Stimulated activated effector memory CD8-positive, alpha-beta T cell treated with anti-CD3 and anti-CD28 coated beads, Interleukin-12 subunit alpha, Interleukin-12 subunit beta, amount 100 ng/mL, for 72 hours (primary cell): ENCODE data around the gene YPEL4.
A peak's percentile ranks its signal among the peaks of the same experiment; 100 is the strongest.

ENCODE experiments used
- ATAC-seq: fragments of 150-1000 bp; cut with Tn5 transposase; 2 replicates; pipeline ENCODE4 v1.10.0; 2021
- DNase-seq, 2 donors: peaks; one replicate each; pipeline ENCODE4 v3.0.0; 2021 to 2022; ENCODE audit warnings: low spot score in 2 of 2
- H3K27ac Mint-ChIP-seq: one replicate; pipeline ENCODE4 v1.8.0; 2022; ENCODE audit warnings: mild to moderate bottlenecking, mixed read lengths
- H3K36me3 Mint-ChIP-seq: one replicate; pipeline ENCODE4 v1.8.0; 2022; ENCODE audit warnings: mild to moderate bottlenecking, mixed read lengths
- H3K4me1 Mint-ChIP-seq: one replicate; pipeline ENCODE4 v1.8.0; 2022; ENCODE audit warnings: mixed read lengths
- H3K4me3 Mint-ChIP-seq: one replicate; pipeline ENCODE4 v1.8.0; 2022; ENCODE audit warnings: mild to moderate bottlenecking, mixed read lengths
- H3K9me3 Mint-ChIP-seq: one replicate; pipeline ENCODE4 v1.8.0; 2022; ENCODE audit warnings: mixed read lengths

The YPEL4 gene

DNA sequence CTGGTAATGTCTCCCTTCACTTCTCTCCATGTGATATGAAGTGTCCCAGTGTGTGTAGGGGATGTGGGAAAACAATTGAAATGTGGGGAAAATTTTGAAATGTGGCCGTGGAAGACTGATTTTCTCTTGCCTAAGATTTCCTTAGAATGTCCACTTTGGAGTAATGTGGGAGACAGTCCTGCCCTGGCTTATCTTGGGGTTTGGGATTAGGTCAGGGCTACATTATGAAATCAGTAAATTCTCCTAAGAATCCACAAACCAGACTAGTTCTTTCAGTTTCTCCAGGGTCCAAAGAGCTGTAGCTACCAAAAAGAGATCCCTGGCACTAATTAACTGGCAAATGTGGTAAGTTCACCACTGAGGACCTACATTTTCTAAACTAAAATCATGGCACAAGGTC lies 22.8 kb downstream of the YPEL4 start:
- Mint-ChIP-seq H3K36me3 (no peaks in the 10 kb centered on the region), H3K4me1 (no peaks in the 10 kb centered on the region), H3K27ac (no peak overlapping the region), H3K4me3 (no peak overlapping the region), H3K9me3 (no peaks in the 10 kb centered on the region)
- no peak for DNase-seq
- ATAC-seq: no peak

DNA sequence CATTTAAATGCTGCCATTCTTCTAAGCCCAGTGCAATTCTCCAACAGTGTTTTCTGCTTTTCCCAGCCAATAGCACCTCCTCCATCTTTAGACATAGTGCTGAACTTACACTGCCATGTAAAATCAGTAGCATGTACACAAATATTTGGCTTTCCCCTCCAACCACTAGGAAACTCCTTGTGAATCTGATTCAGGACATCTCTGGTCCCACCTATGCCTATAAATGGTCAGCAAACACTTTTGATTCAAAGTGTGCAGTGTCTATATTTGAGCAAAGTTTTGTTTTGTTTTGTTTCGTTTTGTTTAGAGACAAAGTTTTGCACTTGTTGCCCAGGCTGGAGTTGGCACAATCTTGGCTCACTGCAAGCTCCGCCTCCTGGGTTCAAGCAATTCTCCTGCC lies 24.8 kb downstream of the YPEL4 start:
- DNase-seq: no peak
- no peak for ATAC-seq
- H3K9me3 Mint-ChIP-seq: no peaks in the 10 kb centered on the region
- no peak overlapping the region for H3K27ac Mint-ChIP-seq
- H3K4me1 Mint-ChIP-seq: no peaks in the 10 kb centered on the region
- H3K36me3 Mint-ChIP-seq: no peaks in the 10 kb centered on the region
- no peak overlapping the region for H3K4me3 Mint-ChIP-seq

DNA sequence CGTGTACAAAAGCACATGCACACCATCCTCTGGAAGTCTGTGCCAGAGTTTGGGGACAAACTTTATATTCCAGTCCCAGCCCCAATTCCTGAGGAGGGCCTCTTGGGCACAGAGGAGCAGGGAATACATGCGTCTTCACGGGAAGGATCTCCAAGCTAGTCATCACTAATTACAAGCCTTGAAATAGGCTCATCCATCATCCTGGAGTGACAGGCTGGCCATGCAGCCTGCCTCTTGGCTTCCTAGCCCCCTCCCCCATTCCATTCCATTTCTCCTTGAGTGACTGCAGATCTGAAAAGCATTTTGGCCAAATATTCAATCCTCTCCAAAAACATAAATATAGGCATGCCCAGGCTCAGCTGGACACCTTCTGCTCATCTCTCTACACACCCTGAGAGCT lies 27.4 kb downstream of the YPEL4 start:
- H3K4me3 Mint-ChIP-seq: no peak overlapping the region
- H3K27ac Mint-ChIP-seq: no peak overlapping the region
- H3K36me3 Mint-ChIP-seq: no peaks in the 10 kb centered on the region
- DNase-seq (no peak), ATAC-seq (no peak)
- no peaks in the 10 kb centered on the region for H3K9me3 Mint-ChIP-seq
- no peaks in the 10 kb centered on the region for H3K4me1 Mint-ChIP-seq

DNA sequence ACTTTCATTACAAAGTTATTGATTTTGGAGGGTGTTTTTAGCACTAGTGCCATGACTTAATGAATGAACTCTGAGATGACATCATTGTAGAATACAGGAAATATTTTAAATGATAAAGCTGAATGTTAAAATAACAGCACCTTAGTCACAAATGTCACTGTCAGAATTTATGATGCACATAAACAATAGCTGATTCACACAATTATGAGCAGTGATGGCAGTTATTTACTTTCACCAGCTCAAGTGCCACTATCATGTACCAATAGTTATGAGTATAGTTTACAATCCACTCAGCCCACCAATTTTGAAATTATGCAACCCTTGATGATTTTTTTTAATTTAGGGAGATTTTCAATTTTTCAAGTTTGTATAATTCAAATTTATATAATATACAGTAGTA lies 29.2 kb downstream of the YPEL4 start:
- ATAC-seq: no peak

DNA sequence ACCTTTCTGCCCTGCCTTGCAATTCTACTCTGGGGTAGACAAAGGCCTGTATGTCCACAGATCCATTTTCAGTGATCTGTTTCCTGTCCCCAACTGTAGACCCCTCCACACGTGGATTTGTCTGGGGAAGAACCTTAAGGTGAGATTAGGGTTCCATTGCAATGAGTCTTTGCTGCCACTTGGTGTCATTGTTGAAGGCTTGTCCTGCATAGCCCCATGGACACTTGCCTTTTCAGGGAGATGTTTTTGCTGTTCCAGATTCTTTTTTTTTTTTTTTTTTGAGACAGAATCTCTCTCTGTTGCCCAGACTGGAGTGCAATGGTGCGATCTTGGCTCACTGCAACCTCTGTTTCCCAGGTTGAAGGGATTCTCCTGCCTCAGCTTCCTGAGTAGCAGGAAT lies 30.4 kb downstream of the YPEL4 start:
- Mint-ChIP-seq H3K4me3 (no peak overlapping the region), H3K4me1 (no peaks in the 10 kb centered on the region), H3K9me3 (no peaks in the 10 kb centered on the region), H3K36me3 (no peaks in the 10 kb centered on the region), H3K27ac (no peak overlapping the region)
- DNase-seq (no peak), ATAC-seq (no peak)

More for the DNA sequence above, 29.2 kb downstream of the YPEL4 start:
- no peaks in the 10 kb centered on the region for H3K4me1 Mint-ChIP-seq
- no peaks in the 10 kb centered on the region for H3K36me3 Mint-ChIP-seq
- no peak overlapping the region for H3K27ac Mint-ChIP-seq
- DNase-seq: no peak
- H3K9me3 Mint-ChIP-seq: no peaks in the 10 kb centered on the region
- no peak overlapping the region for H3K4me3 Mint-ChIP-seq

DNA sequence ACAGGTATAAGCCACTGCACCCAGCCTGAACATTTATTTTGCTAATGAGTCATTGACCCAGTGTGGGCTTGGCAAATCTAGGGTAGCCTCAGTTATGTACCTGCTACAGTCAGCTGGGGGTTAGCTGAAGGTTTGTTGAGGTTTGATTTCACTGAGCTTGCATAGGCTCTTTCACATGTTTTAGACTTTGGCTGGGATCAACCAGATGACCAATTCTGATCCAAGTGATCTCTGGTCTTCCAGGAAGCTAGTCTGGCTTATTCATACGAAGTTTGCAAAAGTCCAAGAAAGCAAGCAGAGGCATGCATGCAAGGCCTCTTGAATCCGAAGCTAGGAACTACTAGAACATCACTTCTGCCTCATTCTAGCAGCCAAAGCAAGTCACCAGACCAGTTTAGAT lies 31.3 kb downstream of the YPEL4 start:
- ATAC-seq (no peak), DNase-seq (no peak)
- Mint-ChIP-seq H3K27ac (no peak overlapping the region), H3K4me3 (no peak overlapping the region), H3K4me1 (no peaks in the 10 kb centered on the region), H3K36me3 (no peaks in the 10 kb centered on the region), H3K9me3 (no peaks in the 10 kb centered on the region)

DNA sequence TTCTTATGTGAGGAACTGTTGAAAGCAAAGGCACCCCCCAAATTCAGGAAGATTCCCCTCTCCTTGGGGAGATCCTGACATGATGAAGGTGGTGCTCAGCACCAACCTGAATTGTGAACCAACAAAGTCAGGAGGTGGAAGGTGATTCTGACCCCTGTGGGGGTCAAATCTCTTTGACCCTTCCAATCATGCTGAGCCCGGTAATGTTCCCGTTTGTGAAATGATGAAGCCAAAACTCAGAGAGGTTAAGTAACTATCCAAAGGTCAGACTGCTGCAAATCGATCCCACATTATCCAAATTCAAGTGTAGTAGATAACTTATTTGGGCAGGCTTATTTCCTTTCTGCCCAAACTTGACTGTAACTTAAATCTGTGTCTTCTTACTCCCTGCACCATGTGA lies 33.1 kb downstream of the YPEL4 start:
- H3K36me3 Mint-ChIP-seq: no peaks in the 10 kb centered on the region
- no peaks in the 10 kb centered on the region for H3K9me3 Mint-ChIP-seq
- DNase-seq (no peak), ATAC-seq (no peak)
- no peak overlapping the region for H3K27ac Mint-ChIP-seq
- no peak overlapping the region for H3K4me3 Mint-ChIP-seq
- no peaks in the 10 kb centered on the region for H3K4me1 Mint-ChIP-seq

DNA sequence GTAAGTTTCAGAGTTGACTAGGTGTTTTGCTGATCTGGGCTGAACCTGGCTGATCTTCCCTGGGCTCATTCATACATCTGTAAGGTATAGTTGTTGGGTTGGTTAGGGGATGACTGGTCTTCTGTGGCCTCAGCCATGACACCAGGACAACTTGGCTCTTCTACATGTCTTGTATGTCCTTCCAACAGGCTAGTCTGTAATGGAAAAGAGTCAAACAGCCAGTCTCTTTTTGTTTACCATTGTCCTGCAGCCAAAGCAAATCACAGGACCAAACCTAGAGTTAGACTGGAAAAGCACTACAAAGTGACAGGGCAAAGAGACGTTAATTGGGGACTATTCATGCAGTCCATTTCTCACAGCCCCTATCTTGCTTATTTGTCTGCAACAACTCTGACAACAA lies 34.4 kb downstream of the YPEL4 start:
- H3K9me3 Mint-ChIP-seq: no peaks in the 10 kb centered on the region
- H3K36me3 Mint-ChIP-seq: no peaks in the 10 kb centered on the region
- no peak overlapping the region for H3K27ac Mint-ChIP-seq
- ATAC-seq: no peak
- H3K4me3 Mint-ChIP-seq: no peak overlapping the region
- no peaks in the 10 kb centered on the region for H3K4me1 Mint-ChIP-seq
- DNase-seq: no peak

DNA sequence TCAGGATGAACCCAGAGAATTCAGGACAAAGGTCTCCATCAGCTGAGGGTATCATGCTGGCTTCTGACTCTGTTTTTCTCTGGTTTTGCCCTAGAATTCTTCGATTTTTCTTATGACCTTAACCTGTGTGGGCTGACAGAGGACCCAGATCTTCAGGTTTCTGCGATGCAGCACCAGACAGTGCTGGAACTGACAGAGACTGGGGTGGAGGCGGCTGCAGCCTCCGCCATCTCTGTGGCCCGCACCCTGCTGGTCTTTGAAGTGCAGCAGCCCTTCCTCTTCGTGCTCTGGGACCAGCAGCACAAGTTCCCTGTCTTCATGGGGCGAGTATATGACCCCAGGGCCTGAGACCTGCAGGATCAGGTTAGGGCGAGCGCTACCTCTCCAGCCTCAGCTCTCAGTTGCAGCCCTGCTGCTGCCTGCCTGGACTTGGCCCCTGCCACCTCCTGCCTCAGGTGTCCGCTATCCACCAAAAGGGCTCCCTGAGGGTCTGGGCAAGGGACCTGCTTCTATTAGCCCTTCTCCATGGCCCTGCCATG lies 35.4 kb downstream of the YPEL4 start:
- no peak overlapping the region for H3K27ac Mint-ChIP-seq
- no peak for ATAC-seq
- no peaks in the 10 kb centered on the region for H3K9me3 Mint-ChIP-seq
- H3K36me3 Mint-ChIP-seq: no peaks in the 10 kb centered on the region
- DNase-seq: no peak
- H3K4me1 Mint-ChIP-seq: no peaks in the 10 kb centered on the region
- H3K4me3 Mint-ChIP-seq: no peak overlapping the region

DNA sequence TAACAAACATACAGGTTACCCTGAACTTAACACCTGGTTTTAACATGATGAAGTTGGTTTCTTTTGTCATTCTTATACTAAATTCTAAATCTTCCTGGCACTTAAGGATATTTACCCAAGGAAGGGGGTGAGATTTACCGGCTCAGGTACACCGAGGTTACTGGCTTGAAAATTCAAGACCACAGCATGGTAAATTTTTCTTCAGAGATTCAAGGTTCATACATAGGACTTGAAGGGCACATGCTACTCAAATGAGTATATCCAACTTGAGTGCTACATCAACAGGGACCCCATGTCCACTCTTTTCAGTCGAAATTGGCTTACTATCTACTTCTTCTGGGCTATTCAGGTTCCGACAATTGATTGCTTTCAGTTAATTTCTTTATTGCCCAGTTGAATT lies 39.5 kb downstream of the YPEL4 start:
- Mint-ChIP-seq H3K27ac (no peak overlapping the region), H3K4me3 (no peak overlapping the region), H3K4me1 (no peaks in the 10 kb centered on the region), H3K36me3 (no peaks in the 10 kb centered on the region), H3K9me3 (no peaks in the 10 kb centered on the region)
- no peak for ATAC-seq
- DNase-seq: no peak

DNA sequence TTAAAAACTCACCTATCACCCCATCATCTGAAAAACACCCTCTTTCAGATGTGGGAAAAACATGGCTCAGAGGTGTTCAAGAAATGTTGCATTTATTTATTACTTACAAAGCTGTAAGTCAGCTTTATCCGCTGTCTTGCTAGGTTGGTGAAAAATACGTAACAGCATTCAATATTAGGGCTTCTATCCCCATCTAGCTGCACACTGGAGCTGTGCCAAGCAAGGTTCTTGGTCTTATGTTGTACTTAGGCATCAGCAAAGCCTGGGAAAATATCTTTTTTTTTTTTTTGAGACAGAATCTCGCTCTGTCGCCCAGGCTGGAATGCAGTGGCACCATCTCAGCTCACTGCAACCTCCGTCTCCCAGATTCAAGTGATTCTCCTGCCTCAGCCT lies 44.7 kb downstream of the YPEL4 start:
- H3K36me3 Mint-ChIP-seq: no peaks in the 10 kb centered on the region
- no peak for DNase-seq
- ATAC-seq: no peak
- H3K9me3 Mint-ChIP-seq: no peaks in the 10 kb centered on the region
- H3K4me3 Mint-ChIP-seq: no peak overlapping the region
- H3K27ac Mint-ChIP-seq: no peak overlapping the region
- H3K4me1 Mint-ChIP-seq: no peaks in the 10 kb centered on the region

DNA sequence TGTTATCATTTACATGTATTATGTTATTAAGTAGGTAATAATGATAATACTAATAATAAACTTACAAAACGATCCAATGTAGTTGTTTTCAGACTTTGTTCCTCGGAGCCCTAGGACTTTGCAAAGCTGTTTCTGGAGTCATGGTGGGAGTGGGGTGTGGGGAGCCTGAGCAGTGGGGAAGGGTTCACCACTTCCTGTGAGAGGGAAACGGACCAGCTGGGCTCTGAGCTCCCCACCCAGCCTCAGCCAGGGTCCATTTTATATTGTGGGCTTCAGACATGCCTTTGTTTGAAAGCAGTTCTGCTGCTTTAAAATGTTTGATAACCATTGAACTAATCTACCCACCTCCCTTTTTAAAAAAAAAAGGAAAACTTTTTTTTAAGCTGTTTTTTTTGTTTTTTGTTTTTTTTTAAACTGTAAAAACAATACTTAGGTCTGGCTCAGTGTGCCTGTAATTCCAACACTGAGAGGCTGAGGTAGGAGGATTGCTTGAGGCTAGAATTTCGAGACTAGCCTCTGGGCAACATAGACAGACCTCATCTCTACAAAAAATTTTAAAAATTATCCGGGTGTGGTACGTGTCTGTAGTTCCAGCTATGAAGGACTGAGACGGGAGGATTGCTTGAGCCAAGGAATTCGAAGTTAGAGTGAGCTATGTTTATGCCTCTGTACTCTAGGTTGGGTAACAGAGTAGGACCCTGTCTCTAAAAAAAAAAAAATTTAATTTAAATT lies 45.2 kb downstream of the YPEL4 start:
- no peaks in the 10 kb centered on the region for H3K4me1 Mint-ChIP-seq
- no peak overlapping the region for H3K4me3 Mint-ChIP-seq
- no peaks in the 10 kb centered on the region for H3K9me3 Mint-ChIP-seq
- peak; percentile 40 for ATAC-seq
- H3K36me3 Mint-ChIP-seq: no peaks in the 10 kb centered on the region
- DNase-seq: no peak
- no peak overlapping the region for H3K27ac Mint-ChIP-seq

DNA sequence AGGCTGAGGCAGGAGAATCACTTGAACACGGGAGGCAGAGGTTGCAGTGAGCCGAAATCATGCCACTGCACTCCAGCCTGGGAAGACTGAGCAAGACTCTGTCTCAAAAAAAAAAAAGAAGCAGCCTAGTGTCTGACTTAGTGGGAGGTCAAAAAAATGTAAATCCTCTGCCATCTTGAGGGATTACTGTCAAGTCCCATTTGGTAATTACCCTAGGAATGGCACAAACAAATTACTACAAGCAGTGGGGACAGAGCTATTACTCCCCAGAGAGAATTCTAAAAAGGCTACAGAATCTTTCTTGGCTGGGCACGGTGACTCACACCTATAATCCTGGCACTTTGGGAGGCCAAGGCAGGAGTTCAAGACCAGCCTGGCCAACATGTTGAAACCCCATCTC lies 48.4 kb downstream of the YPEL4 start:
- no peaks in the 10 kb centered on the region for H3K36me3 Mint-ChIP-seq
- no peaks in the 10 kb centered on the region for H3K9me3 Mint-ChIP-seq
- no peak overlapping the region for H3K4me3 Mint-ChIP-seq
- no peak for DNase-seq
- no peak overlapping the region for H3K27ac Mint-ChIP-seq
- H3K4me1 Mint-ChIP-seq: no peaks in the 10 kb centered on the region
- ATAC-seq: no peak

DNA sequence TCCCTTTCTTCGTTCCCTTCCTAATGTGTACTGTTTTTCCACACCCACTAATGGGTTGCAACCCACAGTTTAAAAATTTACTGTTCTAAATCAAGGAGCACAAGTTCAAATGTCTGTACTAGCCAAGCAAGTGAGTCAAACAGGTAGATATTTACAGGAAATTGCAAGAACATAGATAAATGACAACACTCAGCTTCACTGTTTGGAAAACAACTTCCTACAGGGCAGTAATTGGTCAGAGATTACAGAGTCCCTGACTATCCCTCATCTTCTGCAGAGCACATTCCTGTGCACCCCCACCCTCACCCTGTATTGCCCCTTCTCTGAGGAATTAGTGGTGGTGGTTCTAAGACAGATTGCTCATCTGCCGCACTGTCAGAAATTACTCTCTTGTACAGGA lies 50.3 kb downstream of the YPEL4 start:
- no peak overlapping the region for H3K4me3 Mint-ChIP-seq
- ATAC-seq: no peak
- H3K9me3 Mint-ChIP-seq: no peaks in the 10 kb centered on the region
- DNase-seq: no peak
- H3K27ac Mint-ChIP-seq: no peak overlapping the region
- no peaks in the 10 kb centered on the region for H3K4me1 Mint-ChIP-seq
- no peaks in the 10 kb centered on the region for H3K36me3 Mint-ChIP-seq

DNA sequence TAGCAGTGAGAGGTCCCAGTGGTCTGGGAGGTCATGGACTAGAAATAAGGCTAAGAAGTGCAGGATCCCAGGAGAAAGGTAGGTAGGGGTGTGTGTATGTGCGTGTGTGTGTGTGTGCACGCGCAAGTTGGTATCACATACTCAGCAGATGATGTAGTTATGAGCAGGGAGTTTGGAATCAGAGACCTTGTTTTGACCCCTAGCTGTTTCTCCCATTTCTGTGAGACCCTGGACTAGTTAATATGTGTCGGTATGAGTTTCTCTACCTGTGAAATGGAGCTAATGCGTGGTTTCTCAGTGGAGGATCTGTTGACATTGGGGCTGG lies 50.9 kb downstream of the YPEL4 start:
- no peak for ATAC-seq
- DNase-seq: no peak
- Mint-ChIP-seq H3K4me1 (no peaks in the 10 kb centered on the region), H3K9me3 (no peaks in the 10 kb centered on the region), H3K4me3 (no peak overlapping the region), H3K27ac (no peak overlapping the region), H3K36me3 (no peaks in the 10 kb centered on the region)

DNA sequence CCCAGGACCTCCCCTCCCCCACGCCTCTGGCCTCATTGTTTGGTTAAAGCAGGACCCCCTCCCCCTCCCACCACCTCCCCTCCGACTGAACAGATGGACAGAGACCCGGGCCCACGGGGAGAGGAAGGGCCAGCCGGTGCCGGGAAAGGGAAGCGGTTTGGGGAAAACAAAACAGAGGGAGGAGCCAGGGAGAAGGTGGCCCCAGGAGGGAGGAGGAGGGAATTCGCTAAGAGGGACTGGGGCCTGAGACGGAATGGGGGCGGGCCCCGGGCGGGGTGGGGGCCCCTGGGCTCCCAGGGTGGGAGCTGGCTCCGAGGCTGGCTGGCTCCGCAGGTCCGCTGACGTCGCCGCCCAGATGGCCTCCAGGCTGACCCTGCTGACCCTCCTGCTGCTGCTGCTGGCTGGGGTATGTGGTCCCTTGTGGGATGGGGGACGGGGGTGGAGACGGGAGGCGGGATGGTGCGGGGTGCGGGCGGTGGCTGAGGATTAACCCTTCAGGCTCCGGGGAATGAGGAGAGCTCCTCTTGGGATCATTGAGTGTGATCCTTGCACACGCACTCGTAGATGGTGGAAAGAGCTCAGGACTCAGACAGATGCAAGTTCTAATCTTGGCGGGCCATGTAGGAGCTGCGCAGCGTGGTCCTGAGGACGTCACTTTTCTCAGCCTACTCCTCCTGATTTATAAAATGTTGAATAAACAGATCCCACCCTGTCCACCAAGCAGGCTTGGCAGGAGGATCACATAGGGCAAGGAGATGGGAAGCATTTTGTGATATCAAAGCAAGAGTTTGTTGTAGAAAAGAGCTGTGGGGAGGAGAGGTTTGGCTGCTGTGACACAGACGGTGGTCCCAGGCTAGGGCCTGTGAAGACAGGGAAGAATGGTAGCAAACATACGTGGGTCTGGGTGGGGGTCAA lies 51.5 kb downstream of the YPEL4 start:
- ATAC-seq: no peak
- Mint-ChIP-seq H3K27ac (no peak overlapping the region), H3K9me3 (no peaks in the 10 kb centered on the region), H3K36me3 (no peaks in the 10 kb centered on the region), H3K4me1 (no peaks in the 10 kb centered on the region), H3K4me3 (no peak overlapping the region)
- DNase-seq: no peak
